Right lobe of liver (tissue), 4 donors: Measurements from ENCODE around the gene HCN3.

Experiments
- POLR2A ChIP-seq: fragments of 450-650 bp; IDR thresholded peaks from one replicate; pipeline ENCODE4 v1.6.1; 2017; ENCODE audit warnings: antibody characterized with exemption, mild to moderate bottlenecking
- TF ChIP-seq, protein P1 (sequence below), 4 donors: fragments of 200-600 bp in 3 of 4; fragments of 450-650 bp in 1 of 4; IDR thresholded peaks; one replicate each; pipeline versions ENCODE4 v1.5.1 to v1.8.0; 2016 to 2022; ENCODE audit warnings: antibody characterized with exemption in 4 of 4, mild to moderate bottlenecking in 2 of 4
- donor health status: DM: no; HTN: no; CAD: no.
- donor health status: DM: no; HTN: no; CAD: no.
- donor health status: DM: no; HTN: yes; CAD: no.

DNA sequence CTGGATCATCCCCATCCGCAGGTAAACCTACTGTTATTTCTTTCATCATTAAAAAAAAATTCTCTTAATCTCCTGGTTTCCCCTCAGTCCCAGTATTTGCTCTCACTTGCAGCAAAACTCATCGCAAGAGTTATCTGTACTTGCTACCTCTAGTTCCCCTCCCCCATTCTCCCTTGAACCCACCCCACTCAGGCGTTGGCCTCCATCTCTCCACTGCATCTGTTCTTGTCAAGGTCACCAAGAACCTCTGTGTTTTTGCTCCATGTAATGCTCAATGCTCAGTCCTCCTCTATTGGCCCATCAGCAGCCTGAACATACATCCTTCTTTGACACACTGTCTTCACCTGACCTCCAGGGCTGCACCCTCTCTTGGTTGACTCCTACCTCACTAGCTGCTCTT lies 19.4 kb downstream of the HCN3 start:
- no peak for TF ChIP-seq POLR2A
- TF ChIP-seq, protein P1, sequence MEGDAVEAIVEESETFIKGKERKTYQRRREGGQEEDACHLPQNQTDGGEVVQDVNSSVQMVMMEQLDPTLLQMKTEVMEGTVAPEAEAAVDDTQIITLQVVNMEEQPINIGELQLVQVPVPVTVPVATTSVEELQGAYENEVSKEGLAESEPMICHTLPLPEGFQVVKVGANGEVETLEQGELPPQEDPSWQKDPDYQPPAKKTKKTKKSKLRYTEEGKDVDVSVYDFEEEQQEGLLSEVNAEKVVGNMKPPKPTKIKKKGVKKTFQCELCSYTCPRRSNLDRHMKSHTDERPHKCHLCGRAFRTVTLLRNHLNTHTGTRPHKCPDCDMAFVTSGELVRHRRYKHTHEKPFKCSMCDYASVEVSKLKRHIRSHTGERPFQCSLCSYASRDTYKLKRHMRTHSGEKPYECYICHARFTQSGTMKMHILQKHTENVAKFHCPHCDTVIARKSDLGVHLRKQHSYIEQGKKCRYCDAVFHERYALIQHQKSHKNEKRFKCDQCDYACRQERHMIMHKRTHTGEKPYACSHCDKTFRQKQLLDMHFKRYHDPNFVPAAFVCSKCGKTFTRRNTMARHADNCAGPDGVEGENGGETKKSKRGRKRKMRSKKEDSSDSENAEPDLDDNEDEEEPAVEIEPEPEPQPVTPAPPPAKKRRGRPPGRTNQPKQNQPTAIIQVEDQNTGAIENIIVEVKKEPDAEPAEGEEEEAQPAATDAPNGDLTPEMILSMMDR (IDR thresholded peaks at IDR 0.05) = no peak
